Stimulated activated naive CD4-positive, alpha-beta T cell treated with Interleukin-2 at 50 U/mL for 16 hours (primary cell): Measurements from ENCODE around the gene CD44.
"Not testable (repeated sequence)": the region's sequence is repeated elsewhere in the genome, so short reads cannot be mapped to it uniquely, and the experiment has no call there.

Source experiments
- DNase-seq: peaks from one replicate; lab custom pipeline; 2025; lab: John Stamatoyannopoulos, UW

Gene CD44

DNA sequence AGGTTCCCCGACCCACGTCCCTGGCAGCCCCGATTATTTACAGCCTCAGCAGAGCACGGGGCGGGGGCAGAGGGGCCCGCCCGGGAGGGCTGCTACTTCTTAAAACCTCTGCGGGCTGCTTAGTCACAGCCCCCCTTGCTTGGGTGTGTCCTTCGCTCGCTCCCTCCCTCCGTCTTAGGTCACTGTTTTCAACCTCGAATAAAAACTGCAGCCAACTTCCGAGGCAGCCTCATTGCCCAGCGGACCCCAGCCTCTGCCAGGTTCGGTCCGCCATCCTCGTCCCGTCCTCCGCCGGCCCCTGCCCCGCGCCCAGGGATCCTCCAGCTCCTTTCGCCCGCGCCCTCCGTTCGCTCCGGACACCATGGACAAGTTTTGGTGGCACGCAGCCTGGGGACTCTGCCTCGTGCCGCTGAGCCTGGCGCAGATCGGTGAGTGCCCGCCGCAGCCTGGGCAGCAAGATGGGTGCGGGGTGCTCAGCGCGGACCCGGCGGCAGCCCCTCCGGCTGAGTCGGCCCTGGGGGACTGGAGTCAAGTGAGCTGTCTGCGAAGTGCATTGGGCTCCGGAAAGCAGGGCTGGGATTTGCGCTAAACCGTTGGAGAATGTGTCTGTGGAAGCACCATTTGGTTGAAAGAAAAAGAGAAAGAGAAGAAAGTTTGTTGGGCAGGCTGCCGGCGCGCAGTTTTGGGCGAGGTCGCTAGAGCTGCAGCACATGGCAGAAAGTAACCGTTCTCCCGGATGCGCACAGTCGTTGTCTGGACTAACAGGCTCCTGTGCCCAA lies at the start of gene CD44:
CD44 (plus strand) TSS at position 229 of the 779 bp plus-strand sequence; CDS start at position 362, 133 bp downstream.
- peak; percentile 83 for DNase-seq

DNA sequence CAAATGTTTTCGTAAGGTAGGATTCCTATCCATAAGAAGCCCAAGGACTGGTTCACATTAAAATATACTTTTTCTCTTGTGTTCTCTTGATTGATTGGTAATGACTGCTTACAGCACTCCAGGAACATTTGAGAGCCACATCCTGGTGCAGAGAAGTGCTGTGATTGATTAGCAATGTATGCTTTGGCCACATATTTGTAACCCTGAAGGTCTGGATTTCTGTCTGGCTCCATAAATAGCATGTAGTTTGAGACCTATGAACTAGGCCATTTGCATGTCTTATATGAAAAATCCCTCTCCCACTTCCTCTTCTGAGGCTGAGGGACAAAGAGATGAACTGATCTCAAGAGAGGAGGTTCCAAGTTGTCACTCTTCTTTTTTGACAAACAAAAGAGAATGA lies 49.3 kb upstream of the CD44 start:
- DNase-seq = no peak

DNA sequence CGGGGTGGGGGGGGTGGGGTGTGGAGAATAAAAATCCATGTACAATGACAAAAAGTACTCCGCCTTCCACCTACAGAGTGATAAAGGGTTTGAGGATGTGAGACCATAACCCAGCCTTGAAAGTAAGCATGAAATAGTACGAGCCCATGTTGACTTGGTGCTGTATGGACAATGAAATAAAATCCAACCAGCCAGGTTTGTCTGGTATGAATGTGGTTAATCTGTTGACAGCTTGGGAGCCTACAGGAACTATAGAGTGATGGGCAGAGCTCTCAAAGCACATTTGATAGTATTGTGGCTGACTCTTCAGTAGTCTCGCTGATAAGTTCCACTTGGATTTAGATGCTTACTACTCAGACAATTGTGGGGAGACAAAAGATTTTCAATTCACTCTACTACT lies 48.8 kb upstream of the CD44 start:
- DNase-seq = no peak

DNA sequence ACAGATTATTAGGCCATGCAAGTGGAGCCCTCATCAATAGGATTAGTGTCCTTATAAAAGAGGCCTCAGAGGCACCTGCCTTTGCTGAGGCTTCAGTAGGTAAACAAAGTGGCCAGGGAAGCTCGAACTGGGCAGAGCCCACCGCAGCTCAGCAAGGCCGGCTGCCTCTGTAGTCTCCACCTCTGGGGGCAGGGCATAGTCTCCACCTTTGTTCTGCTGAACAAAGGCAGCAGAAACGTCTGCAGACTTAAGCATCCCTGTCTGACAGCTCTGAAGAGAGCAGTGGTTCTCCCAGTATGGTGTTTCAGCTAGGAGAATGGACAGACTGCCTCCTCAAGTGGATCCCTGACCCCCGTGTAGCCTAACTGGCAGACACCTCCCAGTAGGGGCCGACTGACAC lies 48.0 kb upstream of the CD44 start:
- DNase-seq = not testable (repeated sequence)

DNA sequence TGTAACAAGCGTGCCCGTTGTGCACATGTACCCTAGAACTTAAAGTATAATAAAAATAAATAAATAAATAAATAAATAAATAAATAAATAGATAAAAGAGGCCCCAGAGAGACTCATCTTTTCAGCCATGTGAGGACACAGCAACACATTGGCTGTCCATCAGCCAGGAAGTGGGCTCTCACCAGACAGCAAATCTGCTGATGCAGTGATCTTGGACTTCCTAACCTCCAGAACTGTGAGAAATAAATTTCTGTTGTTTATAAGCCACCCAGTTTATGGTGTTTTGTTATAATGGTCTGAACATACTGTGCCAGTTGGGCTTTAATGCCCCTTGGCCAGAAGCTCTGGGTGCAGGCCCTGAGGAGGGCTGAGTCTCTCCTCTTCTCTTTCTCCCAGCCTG lies 42.2 kb upstream of the CD44 start:
- no peak for DNase-seq

DNA sequence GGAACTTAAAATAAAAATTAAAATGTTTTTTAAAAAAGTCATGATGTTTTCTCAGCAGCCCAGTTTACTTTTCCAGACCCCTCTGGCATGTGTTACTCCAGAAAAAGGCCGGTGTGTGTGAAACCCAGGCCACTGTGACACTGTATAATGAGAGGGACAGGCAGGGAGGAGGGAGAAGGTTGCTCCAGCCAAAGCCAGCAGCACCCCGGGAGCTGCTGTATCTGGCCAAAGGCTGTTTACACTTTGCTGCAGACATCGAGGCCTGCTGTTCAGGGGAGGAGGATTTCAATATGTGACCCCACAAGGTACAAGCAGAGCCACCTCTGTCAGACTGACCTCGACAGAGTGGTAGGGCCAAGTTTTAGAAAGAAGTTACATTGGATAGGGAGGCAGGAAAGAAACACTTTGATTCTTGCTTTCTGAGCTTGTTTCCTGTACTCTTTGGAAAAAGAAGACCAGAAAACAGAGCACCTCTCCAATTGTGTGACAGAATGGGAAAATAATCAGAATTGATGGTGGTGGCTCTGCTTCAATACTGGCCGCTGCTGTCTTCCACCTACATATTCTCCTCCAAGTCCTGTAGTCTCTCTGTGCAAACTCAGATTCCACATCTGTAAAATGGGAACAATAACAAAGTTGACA lies 41.0 kb upstream of the CD44 start:
- no peak for DNase-seq

DNA sequence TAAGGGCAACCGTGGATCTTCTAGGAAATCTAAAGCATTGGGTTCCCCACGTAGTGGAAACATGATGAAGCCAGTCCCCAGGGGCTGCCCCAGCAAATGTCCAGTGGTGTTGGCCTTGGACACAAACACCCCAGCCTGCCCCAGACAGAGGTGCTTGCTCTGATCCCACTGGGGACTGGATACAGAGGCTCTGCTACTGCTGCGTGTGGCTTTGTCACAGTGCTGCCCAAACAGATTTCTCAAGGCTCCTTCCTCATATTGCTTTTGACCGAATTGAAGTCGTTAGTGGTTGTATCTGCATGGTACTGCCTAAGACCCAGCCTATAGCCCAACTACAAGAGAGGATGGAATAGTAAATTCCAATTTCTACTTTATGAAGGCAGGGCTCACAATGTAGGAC lies 40.1 kb upstream of the CD44 start:
- no peak for DNase-seq

DNA sequence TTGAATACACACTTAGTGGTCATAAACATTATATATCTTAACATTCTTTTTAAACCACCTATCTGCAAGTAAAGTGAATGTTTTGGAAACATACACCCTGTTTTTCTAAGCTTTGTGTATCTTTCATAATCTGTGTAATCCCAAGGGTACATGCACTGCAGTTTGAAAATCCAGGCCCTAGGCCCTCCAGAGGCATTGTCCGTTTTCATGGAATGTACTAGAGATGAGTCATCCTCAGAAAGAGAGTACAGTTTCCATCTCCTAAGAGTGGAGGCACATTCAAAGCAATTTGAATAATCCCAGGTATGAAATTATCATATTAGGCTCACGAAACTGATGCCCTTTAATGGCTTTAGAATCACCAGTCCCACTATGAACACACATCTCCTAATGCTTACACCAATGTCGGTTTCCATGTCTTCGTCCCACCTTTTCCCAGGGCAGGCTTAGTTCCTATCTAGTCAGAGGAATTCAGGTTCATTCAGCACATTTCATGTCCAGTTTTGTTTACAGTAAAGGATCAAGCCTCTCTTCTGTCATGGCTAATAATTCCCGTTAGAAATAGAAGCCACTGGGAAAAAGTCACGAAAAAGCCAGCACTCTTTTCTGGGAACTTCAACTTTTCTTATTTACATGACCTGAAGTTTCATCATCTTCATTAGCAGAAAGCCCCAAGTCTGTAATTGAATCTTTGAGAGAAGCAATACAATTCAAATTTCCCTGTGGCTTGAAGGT lies 39.5 kb upstream of the CD44 start:
- no peak for DNase-seq

DNA sequence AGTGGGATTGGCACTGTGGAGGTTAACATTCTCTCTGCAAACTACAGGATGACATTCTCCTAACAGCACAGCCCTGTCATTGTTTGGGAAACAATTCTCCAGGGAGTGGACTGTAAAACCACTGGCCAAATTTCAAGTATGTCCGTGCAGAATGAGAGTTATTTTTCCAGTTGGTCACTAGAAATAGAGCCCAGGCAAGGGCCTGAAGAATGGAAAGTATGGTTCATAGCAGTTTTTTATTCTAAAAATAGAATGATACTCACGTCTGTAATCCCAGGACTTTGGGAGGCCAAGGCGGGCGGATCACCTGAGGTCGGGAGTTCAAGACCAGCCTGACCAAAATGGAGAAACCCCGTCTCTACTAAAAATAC lies 39.0 kb upstream of the CD44 start:
- DNase-seq = no peak

DNA sequence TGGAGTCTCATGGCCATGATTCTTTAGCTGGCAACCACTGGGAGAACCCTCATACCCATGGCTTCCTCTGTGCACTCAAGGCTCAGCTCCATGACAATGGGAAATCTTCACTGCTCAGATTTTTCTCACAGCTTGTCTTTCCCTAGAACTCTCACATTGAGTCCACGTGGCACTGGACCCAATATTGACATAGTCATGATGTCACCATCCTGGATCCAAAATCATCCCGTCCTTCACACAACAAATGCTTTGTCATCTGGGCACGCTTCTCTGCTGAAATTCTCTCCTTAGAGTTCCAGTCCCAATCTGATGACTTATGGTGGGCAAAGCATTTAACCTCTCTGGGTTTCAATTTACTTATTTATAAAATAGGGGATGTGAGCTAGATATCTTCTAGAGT lies 37.7 kb upstream of the CD44 start:
- no peak for DNase-seq

DNA sequence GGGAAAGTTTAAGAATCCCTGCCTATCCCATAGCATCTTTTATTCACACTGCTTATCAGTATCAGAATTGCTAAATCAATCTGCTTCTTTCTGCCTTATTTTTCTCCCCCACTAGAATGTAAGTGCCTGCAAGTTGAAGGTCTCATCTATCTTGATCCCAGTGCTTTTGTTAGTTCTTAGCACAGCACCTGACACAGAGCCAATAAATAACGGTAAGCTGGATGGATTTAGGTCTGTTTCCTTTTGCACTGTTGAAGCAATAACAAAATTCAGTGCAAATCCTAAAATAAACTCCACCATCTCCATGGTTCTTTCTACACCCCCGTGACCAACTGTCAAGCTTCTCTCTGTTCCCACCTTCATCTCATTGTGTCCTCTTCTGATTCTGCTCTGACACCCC lies 36.7 kb upstream of the CD44 start:
- DNase-seq = no peak

DNA sequence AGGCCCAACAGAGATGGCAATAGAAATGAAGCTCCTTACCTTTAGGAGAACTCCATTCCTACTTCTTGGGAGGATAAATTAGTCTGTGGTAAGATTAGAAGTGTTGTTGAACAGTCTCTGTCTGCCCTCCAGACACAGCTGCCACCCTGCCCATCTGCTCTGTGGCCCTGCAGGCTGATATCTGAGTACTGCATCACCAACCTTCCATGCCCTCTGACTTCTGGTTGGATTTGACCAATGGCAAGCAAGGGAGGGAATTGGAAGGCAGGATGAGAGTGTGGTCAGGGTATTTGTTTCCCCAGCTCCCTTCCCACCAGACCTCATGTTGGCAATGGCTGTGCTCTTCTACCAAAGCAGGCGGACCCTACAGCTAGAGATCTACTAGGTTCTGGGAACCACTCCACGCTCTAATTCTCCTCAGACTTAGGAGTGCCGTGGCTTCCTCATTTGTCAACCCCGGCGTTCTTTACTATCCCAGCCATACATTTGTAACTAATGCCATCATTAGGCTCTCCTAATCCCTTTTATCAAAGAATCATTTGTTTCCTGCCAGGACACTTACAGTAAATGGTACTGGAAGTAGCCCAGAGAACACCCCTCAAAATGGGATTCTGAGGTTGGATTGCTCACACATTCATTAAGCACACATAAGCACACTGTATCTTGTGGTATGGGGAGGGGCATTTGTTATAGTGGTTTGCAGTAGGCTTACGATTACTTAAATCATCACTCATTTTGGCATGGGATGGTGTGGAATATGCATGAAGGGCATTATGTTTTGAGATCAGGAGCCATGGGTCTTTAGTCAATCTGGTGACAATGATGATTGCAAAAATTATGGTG lies 35.4 kb upstream of the CD44 start:
- no peak for DNase-seq

DNA sequence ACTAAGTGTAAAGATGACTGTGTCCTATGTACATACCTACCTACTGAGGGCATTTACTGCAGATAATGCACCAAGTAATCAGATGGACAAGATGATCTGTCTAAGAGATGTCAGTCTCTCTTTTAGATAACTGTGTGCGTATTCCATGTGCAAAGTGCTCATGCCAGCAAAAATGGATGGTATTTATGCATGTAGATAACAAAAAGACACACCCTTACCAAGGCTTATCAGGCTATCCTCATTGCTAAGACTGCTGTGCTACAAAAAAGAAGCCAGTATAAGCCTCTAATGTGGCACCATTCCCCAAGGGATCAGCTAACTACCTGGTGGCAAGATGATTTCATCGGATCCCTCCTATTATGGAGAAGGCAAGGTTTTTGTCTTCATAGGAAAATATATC lies 34.3 kb upstream of the CD44 start:
- no peak for DNase-seq

DNA sequence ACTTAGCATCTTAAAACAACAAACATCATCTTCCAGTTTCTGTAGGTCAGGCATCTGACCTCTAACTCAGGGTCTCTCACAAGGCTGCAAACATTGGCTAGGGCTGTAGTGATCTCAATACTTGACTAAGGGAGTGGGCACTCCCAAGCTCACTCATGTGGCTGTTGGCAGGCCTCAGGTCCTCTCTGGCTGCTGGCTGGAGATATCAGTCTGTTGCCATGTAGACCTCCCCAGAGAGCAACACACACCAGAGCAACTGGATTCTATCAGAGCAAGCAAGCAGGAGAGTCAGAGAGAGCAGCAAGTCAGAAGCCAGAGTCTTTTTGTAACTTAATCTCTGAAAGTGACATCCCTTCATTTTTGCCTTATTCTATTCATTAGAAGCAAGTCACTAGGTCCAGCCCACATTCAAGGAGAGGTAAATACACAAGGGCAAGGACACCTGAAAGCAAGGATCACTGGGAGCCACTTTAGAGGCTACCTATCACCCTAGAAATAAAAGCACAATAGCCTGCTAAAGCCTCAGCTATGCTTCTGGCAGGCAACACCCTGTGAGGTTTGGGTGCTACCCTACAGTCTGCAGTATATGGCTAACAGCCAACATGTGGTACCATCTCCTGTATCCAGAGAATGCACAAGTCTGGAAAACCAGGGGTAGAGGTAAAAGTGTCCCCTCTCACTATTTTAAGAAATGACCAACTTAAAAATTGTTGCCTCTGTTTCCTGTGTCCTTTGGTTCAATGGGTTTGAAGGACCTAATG lies 33.5 kb upstream of the CD44 start:
- no peak for DNase-seq

DNA sequence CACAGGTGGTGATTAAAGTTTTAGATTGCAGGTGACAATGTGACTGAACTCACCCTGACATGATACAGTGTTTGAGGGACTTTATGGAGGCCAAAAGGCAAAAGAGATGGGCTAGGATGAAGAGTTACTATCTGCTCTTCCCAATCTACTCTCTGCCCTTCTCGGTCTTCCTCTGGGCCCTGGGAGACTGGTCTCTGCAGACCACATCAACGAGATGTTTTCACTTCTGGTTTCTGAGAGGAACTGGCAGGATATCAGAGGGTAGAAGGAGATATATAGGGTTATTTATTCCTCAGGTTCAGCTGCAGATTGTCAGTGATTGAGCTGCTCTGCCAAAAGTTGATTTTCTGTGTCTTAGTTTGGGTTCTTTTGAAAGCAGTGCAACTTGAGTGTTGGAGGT lies 32.4 kb upstream of the CD44 start:
- DNase-seq = no peak

DNA sequence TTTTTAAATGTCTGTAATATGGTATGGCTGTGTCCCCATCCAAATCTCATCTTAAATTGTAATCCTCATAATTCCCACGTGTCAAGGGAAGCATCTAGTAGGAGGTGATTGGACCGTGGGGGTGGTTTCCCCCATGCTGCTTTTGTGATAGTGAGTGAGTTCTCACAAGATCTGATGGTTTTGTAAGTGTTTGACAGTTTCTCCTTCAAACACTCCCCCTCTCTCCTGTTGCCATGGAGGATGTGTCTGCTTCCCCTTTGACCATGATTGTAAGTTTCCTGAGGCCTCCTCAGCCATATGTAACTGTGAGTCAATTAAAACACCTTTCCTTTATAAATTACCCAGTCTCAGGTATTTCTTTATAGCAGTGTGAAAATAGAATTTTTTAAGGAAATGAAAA lies 31.1 kb upstream of the CD44 start:
- no peak for DNase-seq

DNA sequence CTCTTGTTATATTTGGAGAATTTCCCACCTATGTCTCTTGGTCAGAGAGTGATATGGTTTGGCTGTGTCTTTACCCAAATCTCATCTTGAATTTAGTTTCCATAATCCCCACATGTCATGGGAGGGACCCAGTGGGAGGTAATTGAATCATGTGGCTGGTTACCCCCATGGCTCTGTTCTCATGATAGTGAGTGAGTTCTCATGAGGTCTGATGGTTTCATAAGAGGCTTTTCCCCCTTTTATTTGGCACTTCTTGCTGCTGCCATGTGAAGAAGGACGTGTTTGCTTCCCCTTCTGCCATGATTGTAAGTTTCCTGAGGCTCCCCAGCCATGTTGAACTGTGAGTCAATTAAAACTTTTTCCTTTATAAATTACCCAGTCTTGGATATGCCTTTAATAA lies 30.6 kb upstream of the CD44 start:
- not testable (repeated sequence) for DNase-seq

DNA sequence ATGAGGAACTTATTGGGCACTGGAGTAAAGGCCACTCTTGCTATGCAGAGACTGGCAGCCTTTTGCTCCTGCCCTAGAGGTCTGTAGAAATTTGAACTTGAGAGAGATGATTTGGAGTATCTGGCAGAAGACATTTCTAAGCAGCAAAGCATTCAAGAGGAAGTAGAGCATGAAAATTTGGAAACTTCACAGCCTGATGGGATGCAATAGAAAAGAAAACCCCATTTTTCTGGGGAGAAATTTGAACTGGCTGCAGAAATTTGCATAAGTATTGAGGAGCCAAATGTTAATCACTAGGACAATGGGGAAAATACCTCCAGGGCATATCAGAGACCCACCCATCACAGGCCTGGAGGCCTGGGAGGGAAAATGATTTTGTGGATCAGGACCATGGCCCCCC lies 29.9 kb upstream of the CD44 start:
- no peak for DNase-seq

DNA sequence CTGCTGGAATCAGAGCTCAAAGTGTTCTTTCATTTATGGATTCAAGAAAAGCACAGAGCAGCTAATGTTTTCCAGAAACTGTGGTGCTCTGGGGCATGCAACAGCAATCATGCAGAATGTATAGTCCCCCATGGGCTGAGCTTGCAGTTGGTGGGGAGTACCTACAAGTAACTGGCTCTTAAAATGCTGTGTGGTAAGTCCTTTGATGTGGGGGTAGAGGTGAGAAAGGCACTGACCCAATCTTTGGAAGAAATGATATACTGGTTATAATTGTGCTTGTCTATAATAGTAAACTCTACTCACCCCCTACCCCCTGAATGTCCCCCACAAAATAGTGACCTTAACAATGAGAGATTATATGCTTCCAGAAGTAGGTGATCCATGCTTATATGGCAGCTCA lies 29.1 kb upstream of the CD44 start:
- no peak for DNase-seq

DNA sequence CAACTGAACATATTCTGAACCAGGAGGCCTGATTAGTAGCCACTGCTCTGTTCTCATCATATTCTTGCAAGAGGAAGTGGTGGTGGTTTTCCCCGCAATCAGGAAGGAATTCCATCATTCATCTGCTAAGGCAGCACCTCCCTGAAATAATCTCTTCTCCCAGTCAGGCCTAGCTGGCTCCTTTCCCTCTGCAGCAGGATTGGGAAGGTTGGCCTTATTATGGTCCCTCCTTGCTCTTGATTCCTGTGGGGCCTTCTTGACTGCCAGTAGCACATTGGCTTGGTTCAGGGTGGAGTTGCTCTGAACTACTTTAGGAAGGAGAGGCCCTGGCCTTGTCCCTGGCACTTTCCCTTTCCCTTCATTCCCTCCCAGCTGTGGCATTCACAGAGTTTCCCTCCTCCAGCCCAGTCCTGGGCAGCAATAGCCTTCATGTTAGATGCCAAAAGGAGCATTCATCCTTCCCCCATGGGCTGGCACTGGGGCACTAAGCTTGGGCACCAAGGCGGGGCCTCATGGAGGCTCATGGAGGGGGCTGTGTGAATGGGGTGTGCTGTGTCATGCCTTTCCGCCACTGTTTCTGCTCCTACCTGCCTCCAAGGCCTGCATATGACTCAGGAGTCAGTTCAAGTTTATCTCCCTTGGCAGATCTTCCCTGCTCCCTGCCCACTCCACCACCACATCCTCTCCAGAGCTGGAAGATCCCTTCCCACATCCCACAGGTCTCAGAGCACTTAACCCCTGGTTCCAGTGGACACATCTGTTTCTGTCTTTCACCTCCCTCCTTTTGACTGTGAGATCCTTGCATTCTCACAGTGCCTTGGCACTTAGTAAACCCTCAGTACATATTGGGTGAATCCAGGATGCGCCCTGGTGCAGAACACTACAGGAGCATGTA lies 27.6 kb upstream of the CD44 start:
- no peak for DNase-seq
